Spleen (tissue), 11 donors: ENCODE results near the gene KIAA1614. TPM values are rescaled to one million over a fixed set of nuclear protein-coding genes. Genes with fewer than 3 reads are reported as not detected.

Experiments used
- DNase-seq: peaks from one replicate; pipeline ENCODE4 v3.0.0-alpha.2; 2020
- H3K27ac ChIP-seq, 8 donors: fragments of 200-600 bp; sonication (generic) in 7 of 8; 1 replicate in 4 of 8; 2 replicates in 4 of 8; pipeline versions ENCODE4 v1.5.0 to v1.8.0; 2016 to 2021; ENCODE audit warnings: inconsistent platforms in 4 of 8, mild to moderate bottlenecking in 4 of 8, moderate library complexity in 1 of 8
- H3K27me3 ChIP-seq, 7 donors: fragments of 200-600 bp; sonication (generic) in 6 of 7; replicated peaks in 1 of 7; 1 replicate in 4 of 7; 2 replicates in 3 of 7; pipeline versions ENCODE4 v1.5.0 to v1.8.0; 2016 to 2021; ENCODE audit warnings: inconsistent platforms in 3 of 7, mild to moderate bottlenecking in 1 of 7
- H3K36me3 ChIP-seq, 6 donors: fragments of 200-600 bp; sonication (generic) in 5 of 6; 1 replicate in 4 of 6; 2 replicates in 2 of 6; pipeline versions ENCODE4 v1.5.0 to v1.8.0; 2016 to 2021; ENCODE audit warnings: inconsistent platforms in 2 of 6
- H3K4me1 ChIP-seq, 6 donors: fragments of 200-600 bp; sonication (generic) in 5 of 6; 1 replicate in 3 of 6; 2 replicates in 3 of 6; pipeline versions ENCODE4 v1.5.0 to v1.8.0; 2016 to 2021; ENCODE audit warnings: inconsistent platforms in 3 of 6
- H3K4me3 ChIP-seq, 8 donors: fragments of 200-600 bp; sonication (generic) in 7 of 8; 1 replicate in 4 of 8; 2 replicates in 4 of 8; pipeline versions ENCODE4 v1.5.0 to v1.8.0; 2016 to 2021; ENCODE audit warnings: inconsistent platforms in 4 of 8, mild to moderate bottlenecking in 4 of 8, moderate library complexity in 2 of 8
- H3K9me3 ChIP-seq, 8 donors: fragments of 200-600 bp; sonication (generic) in 7 of 8; 1 replicate in 4 of 8; 2 replicates in 4 of 8; pipeline versions ENCODE4 v1.5.0 to v1.8.0; 2016 to 2021; ENCODE audit warnings: inconsistent platforms in 4 of 8
- CTCF ChIP-seq, 11 experiments: fragments of 200-600 bp in 7 of 11; fragments of 450-650 bp in 4 of 11; sonication (generic) in 4 of 11; IDR thresholded peaks in 8 of 11; conservative IDR thresholded peaks in 3 of 11; 1 replicate in 7 of 11; 2 replicates in 4 of 11; pipeline versions ENCODE4 v1.4.0 to v1.8.0; 2016 to 2021; ENCODE audit warnings: antibody characterized with exemption in 11 of 11, inconsistent platforms in 4 of 11, mild to moderate bottlenecking in 1 of 11
- POLR2A ChIP-seq, 3 donors: fragments of 450-650 bp; IDR thresholded peaks; one replicate each; pipeline ENCODE4 v1.5.1; 2017; ENCODE audit warnings: antibody characterized with exemption in 3 of 3, mild to moderate bottlenecking in 1 of 3
- POLR2AphosphoS5 ChIP-seq, 3 donors: sonication (generic); formaldehyde crosslinking; IDR thresholded peaks; one replicate each; pipeline ENCODE4 v1.5.1; 2017; ENCODE audit warnings: antibody characterized with exemption in 3 of 3
- WGBS, 5 donors: extraction: QIAGEN DNeasy Blood & Tissue Kit in 3 of 5; methylation state at CpG; one replicate each; pipeline versions ENCODE4 v1.1.5 to v1.1.7; 2013 to 2018; 5-methylcytosine and 5-hydroxymethylcytosine counted together
- intact Hi-C: fragments of 100-400 bp; cut with DNase I; formaldehyde crosslinking; loops from one replicate; pipeline ENCODE4 v1.15.0; 2023; ENCODE audit warnings: low total_unique reads
- polyA plus RNA-seq, 3 donors: library from polyadenylated mRNA; stranded (reverse); fragments of 200-250 nt; gene quantifications; one replicate each; pipeline ENCODE4 v1.2.1, GENCODE V29; 2013
- total RNA-seq, 7 donors: library from RNA; depleted of rRNA in 3 of 7; stranded (reverse); fragments of >200 nt in 3 of 7; fragmentation: NEBNext Ultra II Directional in 4 of 7; extraction: Animal tissue kit (Norgen Biotek cat#: 25700) in 4 of 7; gene quantifications; one replicate each; pipeline versions ENCODE4 v1.1.0 to v1.2.1, GENCODE V29; 2016 to 2021
- donor health status: healthy with polysubstance abuse.
- donor health status: DM: no; HTN: no; CAD: no; lungs with moderate emphysema.
- donor health status: DM: no; HTN: no; CAD: no.
- donor health status: Bipolar disorder and iron deficiency.
- donor health status: healthy.
- donor health status: DM: no; HTN: no; CAD: no.
- donor health status: DM: yes; HTN: yes; CAD: no.

The KIAA1614 gene
- total and polyA plus RNA-seq, 10 donors, result 0.50 to 7.4 (median 3.0) TPM

DNA sequence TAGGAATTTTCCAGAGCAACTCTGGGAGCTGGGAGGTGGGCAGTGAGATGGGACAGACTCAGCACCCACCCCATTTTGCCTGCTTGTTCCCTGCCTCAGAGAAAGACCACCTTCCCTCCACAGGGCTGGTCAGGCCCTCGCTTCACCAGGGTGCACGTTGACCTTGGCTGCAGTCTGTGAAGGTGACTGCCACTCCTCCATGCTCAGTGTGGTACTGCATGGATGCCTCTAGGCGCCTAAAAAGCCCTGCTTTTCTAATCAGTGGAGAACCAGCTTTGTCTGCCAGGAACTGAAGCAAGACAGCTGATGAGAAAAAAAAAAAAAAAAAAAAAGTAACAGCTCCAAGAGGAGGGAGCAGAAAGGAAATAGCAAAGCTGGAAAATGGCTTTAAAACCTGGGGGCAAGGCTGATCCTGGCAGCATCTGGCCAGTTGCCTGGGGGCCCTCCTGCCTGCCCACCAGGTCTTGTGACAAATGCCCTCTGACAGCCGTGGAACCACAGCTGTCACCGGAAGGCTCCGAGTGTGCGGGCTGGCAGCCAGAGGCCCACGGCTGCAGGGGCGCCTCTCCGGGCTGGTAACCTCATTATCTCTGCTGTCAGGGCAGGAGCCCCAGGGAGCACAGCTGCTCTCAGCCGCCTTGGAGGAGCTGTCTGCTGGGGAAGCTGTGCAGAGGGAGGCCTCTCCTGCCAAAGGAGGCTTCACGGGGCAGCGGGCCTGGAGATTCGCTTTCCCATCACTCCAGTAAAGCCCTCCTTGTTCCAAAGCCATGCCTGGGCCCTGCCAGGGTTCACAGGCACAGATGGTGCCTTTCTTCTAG lies 13.7 kb downstream of the KIAA1614 start:
- no peak for TF ChIP-seq POLR2A (IDR thresholded peaks at IDR 0.05)
- peak in 2 of 3 donors; percentile 39 to 52 for TF ChIP-seq POLR2AphosphoS5 (IDR thresholded peaks at IDR 0.05)
- no peak for TF ChIP-seq CTCF (IDR thresholded peaks at IDR 0.05 in 8 of 11, conservative IDR thresholded peaks at IDR 0.05 in 3 of 11)
- Histone ChIP-seq H3K9me3 (no peaks in the 10 kb centered on the region), H3K4me3 (no peak overlapping the region), H3K27ac (peak overlapping the region in 5 of 8 donors; percentile 5 to 46 (median 36)), H3K4me1 (peaks cover 4 to 24% (median 15%) of the 10 kb centered on the region in 6 donors), H3K27me3 (no peaks in the 10 kb centered on the region), H3K36me3 (peaks cover 0 to 11% (median 0%) of the 10 kb centered on the region in 6 donors)
- intact Hi-C loops, result no loop called here
- DNase-seq, result no peak
- WGBS, 5 donors, result 16 to 24% (median 18%) methylated on average over 11 to 14 of the region's 14 CpGs

DNA sequence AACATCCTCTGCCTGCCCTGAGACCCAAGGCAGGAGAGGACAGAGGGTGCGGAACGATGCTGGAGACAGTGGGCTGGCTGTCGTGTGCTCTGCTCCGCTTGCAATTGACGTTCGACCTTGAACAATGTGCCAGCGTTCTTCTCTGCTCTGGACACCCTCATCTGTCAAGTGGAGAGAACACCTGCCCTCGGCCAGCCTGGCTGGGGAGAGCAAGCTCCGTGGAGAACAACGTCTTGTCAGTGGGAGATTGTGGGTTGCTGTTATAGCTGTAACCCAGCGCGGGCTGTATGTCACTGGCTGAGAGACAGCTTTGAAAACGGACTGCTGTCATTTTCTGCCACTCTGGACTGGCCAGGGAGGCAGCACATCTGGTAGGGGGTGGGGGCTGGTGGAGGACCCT lies 14.7 kb downstream of the KIAA1614 start:
- peak overlapping the region in 1 of 8 donors; percentile 46 for H3K27ac ChIP-seq
- WGBS, 5 donors, result 84 to 100% (median 89%) methylated on average over 10 to 13 of the region's 13 CpGs
- no peak overlapping the region for H3K4me3 ChIP-seq
- intact Hi-C loops, result no loop called here
- peaks cover 0 to 11% (median 0%) of the 10 kb centered on the region in 6 donors for H3K36me3 ChIP-seq
- no peaks in the 10 kb centered on the region for H3K27me3 ChIP-seq
- H3K9me3 ChIP-seq, result no peaks in the 10 kb centered on the region
- no peak for TF ChIP-seq CTCF (IDR thresholded peaks at IDR 0.05 in 8 of 11, conservative IDR thresholded peaks at IDR 0.05 in 3 of 11)
- TF ChIP-seq POLR2A (IDR thresholded peaks at IDR 0.05), result no peak
- TF ChIP-seq POLR2AphosphoS5 (IDR thresholded peaks at IDR 0.05), result no peak
- no peak for DNase-seq
- peaks cover 4 to 24% (median 15%) of the 10 kb centered on the region in 6 donors for H3K4me1 ChIP-seq

DNA sequence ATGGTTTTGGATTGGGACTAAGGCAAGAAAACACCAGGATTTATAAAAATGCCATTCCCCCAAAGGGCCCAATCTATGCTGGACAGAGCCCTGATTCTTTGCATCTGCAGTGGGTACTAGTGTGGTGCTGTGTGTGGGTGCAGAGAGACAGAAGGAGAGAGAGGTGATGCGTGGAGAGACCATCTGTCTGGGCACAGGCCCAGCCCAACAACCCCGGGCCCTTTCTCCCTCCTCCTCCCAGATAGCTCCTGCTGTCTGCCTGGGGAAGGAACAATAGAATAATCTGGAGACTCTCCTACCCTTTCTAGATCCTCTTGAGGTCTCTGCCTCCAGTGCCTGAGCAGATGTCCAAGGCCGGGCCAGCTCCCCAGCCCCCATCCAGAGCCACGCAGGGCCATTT lies 15.1 kb downstream of the KIAA1614 start:
- Histone ChIP-seq H3K27me3 (no peaks in the 10 kb centered on the region), H3K27ac (no peak overlapping the region), H3K4me1 (peaks cover 4 to 24% (median 15%) of the 10 kb centered on the region in 6 donors), H3K9me3 (no peaks in the 10 kb centered on the region), H3K36me3 (peaks cover 0 to 11% (median 0%) of the 10 kb centered on the region in 6 donors), H3K4me3 (no peak overlapping the region)
- intact Hi-C loops, result no loop called here
- WGBS, 5 donors, result 72 to 77% (median 75%) methylated on average over 2 to 4 of the region's 4 CpGs
- no peak for DNase-seq
- TF ChIP-seq POLR2AphosphoS5 (IDR thresholded peaks at IDR 0.05), result no peak
- TF ChIP-seq POLR2A (IDR thresholded peaks at IDR 0.05), result no peak
- no peak for TF ChIP-seq CTCF (IDR thresholded peaks at IDR 0.05 in 8 of 11, conservative IDR thresholded peaks at IDR 0.05 in 3 of 11)
